ENCODE measurements around the gene SOX21. TPM values are rescaled to one million over a fixed set of nuclear protein-coding genes. Genes with fewer than 3 reads are reported as not detected.

Gene SOX21
- total RNA-seq, 1 donor from 2014 or later, result not detected

DNA sequence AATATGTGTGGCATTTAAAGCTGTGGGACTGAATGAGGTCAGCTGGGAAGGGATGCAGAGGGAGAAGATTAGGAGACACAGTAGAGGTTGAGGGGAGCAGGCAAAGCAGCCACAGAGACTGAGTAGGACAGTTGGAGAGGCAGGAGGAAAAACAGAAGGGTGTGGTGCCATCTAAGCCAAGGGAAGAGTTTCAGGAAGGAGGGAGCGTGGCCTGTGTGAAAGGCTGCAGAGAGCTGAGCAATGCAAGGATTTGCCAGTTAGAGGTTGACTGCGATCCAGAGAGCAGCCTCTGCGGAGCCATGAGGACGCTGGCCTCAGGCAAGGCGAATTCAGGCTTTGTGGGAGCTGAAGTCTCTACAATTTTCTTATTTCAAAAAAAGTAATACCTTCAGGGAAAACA is 28.9 kb downstream of the SOX21 start:
- Mint-ChIP-seq H3K4me3 (ENCODE audit: unreplicated experiment) (no peak overlapping the region), H3K36me3 (ENCODE audit: low read depth) (no peaks in the 10 kb centered on the region), H3K4me1 (ENCODE audit: low read depth) (no peaks in the 10 kb centered on the region), H3K9me3 (ENCODE audit: low read depth) (no peaks in the 10 kb centered on the region), H3K27me3 (ENCODE audit: low read depth) (peaks cover 39% of the 10 kb centered on the region), H3K27ac (ENCODE audit: unreplicated experiment) (no peak overlapping the region)
- TF ChIP-seq, protein P1, sequence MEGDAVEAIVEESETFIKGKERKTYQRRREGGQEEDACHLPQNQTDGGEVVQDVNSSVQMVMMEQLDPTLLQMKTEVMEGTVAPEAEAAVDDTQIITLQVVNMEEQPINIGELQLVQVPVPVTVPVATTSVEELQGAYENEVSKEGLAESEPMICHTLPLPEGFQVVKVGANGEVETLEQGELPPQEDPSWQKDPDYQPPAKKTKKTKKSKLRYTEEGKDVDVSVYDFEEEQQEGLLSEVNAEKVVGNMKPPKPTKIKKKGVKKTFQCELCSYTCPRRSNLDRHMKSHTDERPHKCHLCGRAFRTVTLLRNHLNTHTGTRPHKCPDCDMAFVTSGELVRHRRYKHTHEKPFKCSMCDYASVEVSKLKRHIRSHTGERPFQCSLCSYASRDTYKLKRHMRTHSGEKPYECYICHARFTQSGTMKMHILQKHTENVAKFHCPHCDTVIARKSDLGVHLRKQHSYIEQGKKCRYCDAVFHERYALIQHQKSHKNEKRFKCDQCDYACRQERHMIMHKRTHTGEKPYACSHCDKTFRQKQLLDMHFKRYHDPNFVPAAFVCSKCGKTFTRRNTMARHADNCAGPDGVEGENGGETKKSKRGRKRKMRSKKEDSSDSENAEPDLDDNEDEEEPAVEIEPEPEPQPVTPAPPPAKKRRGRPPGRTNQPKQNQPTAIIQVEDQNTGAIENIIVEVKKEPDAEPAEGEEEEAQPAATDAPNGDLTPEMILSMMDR (IDR thresholded peaks at IDR 0.05), result no peak
- no peak for DNase-seq (ENCODE audit: low spot score)

DNA sequence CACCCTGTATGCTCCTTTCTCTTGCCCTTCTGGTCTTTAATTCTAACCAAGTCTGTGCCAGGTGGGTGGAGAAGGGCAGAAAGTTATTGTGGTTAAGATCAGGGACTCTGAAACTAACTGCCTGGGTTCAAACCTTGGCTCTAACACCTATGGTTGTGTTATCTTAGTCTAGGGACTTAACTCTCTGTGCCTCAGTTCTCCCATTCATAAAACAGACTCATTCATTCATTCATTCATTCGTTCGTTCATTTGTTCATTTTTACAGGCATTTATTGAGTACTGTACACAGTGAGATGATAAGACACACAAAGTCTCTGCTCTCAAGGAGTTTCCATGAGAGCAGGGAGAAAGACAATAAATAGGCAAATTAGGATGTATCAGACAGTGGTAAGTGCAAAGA is 30.1 kb downstream of the SOX21 start:
- peaks cover 42% of the 10 kb centered on the region for H3K27me3 Mint-ChIP-seq (ENCODE audit: low read depth)
- H3K4me3 Mint-ChIP-seq (ENCODE audit: unreplicated experiment), result no peak overlapping the region
- H3K4me1 Mint-ChIP-seq (ENCODE audit: low read depth), result no peaks in the 10 kb centered on the region
- H3K27ac Mint-ChIP-seq (ENCODE audit: unreplicated experiment), result no peak overlapping the region
- TF ChIP-seq, protein P1 (IDR thresholded peaks at IDR 0.05), result no peak
- H3K36me3 Mint-ChIP-seq (ENCODE audit: low read depth), result no peaks in the 10 kb centered on the region
- DNase-seq (ENCODE audit: low spot score), result no peak
- H3K9me3 Mint-ChIP-seq (ENCODE audit: low read depth), result no peaks in the 10 kb centered on the region

DNA sequence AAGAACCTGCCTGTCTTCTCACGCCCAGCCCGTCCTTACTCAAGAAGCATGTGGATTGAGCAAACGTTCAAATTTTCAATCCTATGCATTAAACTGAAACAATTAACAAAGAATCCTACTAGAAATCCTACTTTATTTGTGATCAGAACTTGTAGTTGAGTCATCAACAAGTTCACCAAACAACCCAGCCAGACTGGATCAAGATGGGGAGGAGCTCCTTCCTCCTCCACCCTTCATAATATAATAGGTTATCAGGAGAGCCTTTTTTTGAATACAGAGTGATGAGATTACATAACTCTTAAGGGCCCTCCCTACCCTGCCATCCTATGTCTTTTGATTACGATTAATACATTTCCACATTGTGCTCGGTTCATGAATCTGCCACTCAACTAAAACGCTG is 32.7 kb downstream of the SOX21 start:
- TF ChIP-seq, protein P1 (IDR thresholded peaks at IDR 0.05), result no peak
- H3K27me3 Mint-ChIP-seq (ENCODE audit: low read depth), result peaks cover 48% of the 10 kb centered on the region

DNA sequence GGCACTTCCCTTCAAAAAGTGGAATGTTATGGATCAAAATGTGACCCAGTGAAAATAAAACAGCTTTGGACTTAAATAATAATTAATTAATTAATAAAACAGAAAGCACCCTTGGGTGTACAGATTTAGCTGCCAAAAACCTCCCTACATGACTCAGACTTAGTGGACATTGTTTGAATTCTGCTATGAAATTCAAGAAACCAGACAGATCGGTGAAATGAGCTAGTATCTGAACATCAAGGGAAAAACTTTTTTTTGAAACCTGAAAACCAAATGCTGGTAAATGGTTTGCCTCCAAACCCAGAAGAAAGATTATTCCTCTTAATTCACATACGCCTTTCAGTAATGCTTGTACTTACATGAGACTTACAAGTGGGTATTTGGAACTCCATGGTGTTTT is 33.5 kb downstream of the SOX21 start:
- Mint-ChIP-seq H3K27ac (ENCODE audit: unreplicated experiment) (no peak overlapping the region), H3K36me3 (ENCODE audit: low read depth) (no peaks in the 10 kb centered on the region), H3K4me1 (ENCODE audit: low read depth) (no peaks in the 10 kb centered on the region), H3K4me3 (ENCODE audit: unreplicated experiment) (no peak overlapping the region), H3K9me3 (ENCODE audit: low read depth) (no peaks in the 10 kb centered on the region), H3K27me3 (ENCODE audit: low read depth) (peaks cover 48% of the 10 kb centered on the region)
- DNase-seq (ENCODE audit: low spot score), result no peak
- TF ChIP-seq, protein P1 (IDR thresholded peaks at IDR 0.05), result no peak

More for the DNA sequence above, 32.7 kb downstream of the SOX21 start:
- no peaks in the 10 kb centered on the region for H3K36me3 Mint-ChIP-seq (ENCODE audit: low read depth)
- H3K9me3 Mint-ChIP-seq (ENCODE audit: low read depth), result no peaks in the 10 kb centered on the region
- DNase-seq (ENCODE audit: low spot score), result no peak
- no peak overlapping the region for H3K4me3 Mint-ChIP-seq (ENCODE audit: unreplicated experiment)
- H3K27ac Mint-ChIP-seq (ENCODE audit: unreplicated experiment), result no peak overlapping the region
- no peaks in the 10 kb centered on the region for H3K4me1 Mint-ChIP-seq (ENCODE audit: low read depth)

DNA sequence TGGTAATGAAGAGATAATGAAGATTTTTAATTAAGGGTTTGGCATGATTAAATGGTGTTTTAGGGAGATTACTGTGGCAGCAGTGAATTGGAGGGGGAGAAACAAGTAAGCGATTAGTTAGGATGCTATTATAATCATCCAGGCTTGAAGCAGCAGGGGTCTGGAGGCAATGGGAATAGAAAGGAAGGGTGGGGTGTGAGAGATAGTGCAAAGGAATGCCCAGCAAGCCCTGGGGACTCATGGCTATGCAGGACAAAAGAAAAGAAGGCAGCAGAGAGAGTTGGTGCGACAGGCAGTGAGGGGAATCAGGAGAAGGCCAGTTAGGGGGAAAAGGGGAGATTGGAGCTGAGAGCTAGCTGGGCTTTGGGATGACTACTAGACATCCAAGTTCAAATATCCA is 34.5 kb downstream of the SOX21 start:
- Mint-ChIP-seq H3K36me3 (ENCODE audit: low read depth) (no peaks in the 10 kb centered on the region), H3K27me3 (ENCODE audit: low read depth) (peaks cover 41% of the 10 kb centered on the region), H3K4me1 (ENCODE audit: low read depth) (no peaks in the 10 kb centered on the region), H3K27ac (ENCODE audit: unreplicated experiment) (no peak overlapping the region), H3K9me3 (ENCODE audit: low read depth) (no peaks in the 10 kb centered on the region), H3K4me3 (ENCODE audit: unreplicated experiment) (no peak overlapping the region)
- TF ChIP-seq, protein P1 (IDR thresholded peaks at IDR 0.05), result no peak
- DNase-seq (ENCODE audit: low spot score), result no peak

Data from chondrocyte (in vitro differentiated cells).